HG02759 (cell line): ENCODE results near the gene RNF213.
A peak's percentile ranks its signal among the peaks of the same experiment; 100 is the strongest.
"Not testable (repeated sequence)": the region's sequence is repeated elsewhere in the genome, so short reads cannot be mapped to it uniquely, and the experiment has no call there.

Experiments used
- ATAC-seq: cut with Tn5 transposase; IDR thresholded peaks from one replicate; pipeline ENCODE4 v1.9.1; 2021; ENCODE audit warnings: mild to moderate bottlenecking, moderate library complexity; ENCODE audit not compliant: unreplicated experiment

RNF213 gene

GRCh38 chr17:80248894-80249710 lies 11.6 kb upstream of the RNF213 start:
- no peak for ATAC-seq

GRCh38 chr17:80251966-80252365 lies 8.7 kb upstream of the RNF213 start:
- no peak for ATAC-seq

DNA sequence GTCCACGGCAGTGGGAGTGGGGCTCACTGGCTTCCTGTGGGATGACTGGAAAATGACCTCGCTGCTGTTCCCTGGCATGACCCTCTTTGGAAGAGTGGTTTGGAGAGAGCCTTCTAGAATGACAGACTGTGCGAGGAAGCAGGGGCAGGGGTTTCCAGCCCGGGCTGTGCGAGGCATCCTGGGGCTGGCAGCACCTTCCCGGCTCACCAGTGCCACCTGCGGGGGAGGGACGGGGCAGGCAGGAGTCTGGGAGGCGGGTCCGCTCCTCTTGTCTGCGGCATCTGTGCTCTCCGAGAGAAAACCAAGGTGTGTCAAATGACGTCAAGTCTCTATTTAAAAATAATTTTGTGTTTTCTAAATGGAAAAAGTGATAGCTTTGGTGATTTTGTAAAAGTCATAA lies 7.8 kb upstream of the RNF213 start:
- ATAC-seq: no peak

- no peak for ATAC-seq
Observed at GRCh38 chr17:80253631-80254395, 6.8 kb upstream of the RNF213 start.

DNA sequence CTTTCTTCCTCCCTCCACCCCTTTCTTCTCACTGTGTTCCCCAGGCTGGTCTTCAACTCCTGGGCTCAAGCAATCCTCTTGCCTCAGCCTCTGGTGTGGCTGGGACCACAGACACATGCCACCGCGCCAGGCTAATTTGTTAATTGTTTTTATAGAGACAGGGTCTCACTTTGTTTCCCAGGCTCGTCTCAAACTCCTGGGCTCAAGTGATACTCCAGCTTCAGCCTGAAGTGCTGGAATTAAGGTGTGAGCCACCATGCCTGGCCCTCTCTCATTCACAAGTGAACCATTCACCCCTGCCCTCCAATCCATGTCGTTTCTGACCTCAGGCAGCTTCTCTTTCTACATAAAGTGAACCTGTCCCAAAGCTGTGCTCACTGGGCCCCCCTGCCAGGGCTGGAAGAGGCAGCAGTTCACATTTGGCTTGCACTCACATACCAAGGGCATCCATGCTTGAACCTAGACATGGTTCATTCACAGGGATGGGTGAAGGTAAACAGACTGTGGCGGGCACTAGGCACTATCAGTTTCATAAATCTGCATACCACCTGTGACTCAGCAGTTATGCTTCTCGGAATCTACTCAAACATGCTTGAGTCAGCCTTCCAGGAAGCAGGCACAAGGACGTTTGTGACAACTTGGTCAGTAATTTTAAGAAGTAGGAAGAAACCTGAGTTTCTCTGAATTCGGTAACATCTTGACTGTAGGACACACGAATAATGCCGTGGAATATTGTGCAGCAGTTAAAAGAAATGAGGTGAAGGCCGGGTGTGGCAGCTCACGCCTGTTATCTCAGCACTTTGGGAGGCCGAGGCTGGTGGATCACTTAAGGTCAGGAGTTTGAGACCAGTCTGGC lies 6.0 kb upstream of the RNF213 start:
- peak; percentile 66 for ATAC-seq

- ATAC-seq: no peak
Observed at GRCh38 chr17:80256034-80256350, 4.7 kb upstream of the RNF213 start.

- ATAC-seq: no peak
Observed at GRCh38 chr17:80257716-80258213, 2.9 kb upstream of the RNF213 start.

DNA sequence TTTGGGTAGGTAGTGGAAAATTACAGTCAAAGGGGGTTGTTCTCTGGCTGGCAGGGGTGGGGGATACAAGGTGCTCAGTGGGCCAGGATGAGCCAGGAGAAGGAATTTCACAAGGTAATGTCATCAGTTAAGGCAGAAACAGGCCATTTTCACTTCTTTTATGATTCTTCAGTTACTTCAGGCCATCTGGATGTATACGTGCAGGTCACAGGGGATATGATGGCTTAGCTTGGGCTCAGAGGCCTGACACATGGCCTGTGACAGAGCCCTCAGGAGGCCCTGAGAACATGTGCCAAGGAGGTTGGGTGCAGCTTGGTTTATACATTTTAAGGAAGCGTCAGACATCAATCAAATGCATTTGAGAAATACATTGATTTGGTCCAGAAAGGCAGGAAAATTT lies 2.4 kb upstream of the RNF213 start:
- not testable (repeated sequence) for ATAC-seq

GRCh38 chr17:80259457-80260068 lies 1.1 kb upstream of the RNF213 start:
- no peak for ATAC-seq

DNA sequence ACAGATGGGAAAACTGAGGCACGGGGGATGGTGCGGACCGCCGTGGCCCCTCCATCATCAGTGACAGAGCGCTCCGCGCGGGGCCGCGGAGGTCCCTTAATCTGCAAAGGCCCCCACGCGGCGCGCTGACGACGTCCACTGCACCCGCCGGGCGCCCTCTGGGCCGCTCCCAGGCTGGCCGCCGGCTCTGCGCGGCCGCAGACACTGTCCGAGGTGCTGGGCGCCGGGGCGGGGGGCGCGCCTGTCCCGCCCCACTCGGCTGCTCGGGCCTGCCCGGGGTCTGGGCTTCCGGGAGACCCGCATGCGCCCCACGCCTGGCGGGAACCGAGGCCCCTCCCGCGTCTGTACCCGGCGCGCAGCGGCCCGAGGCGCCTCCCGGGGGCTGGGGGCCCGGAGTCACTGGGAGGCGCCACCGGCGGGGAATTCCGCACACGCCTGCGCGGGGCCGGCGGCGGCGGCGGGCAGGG lies 550 bp upstream of the RNF213 start:
- peak; percentile 43 for ATAC-seq

- ATAC-seq: no peak
Observed at GRCh38 chr17:80261159-80261894, 675 bp downstream of the RNF213 start.

- no peak for ATAC-seq
Observed at GRCh38 chr17:80261895-80262279, 1.2 kb downstream of the RNF213 start.

- no peak for ATAC-seq
Observed at GRCh38 chr17:80262291-80262690, 1.6 kb downstream of the RNF213 start.

- no peak for ATAC-seq
Observed at GRCh38 chr17:80262775-80263244, 2.2 kb downstream of the RNF213 start.

- peak; percentile 39 for ATAC-seq
Observed at GRCh38 chr17:80263253-80264204, 2.9 kb downstream of the RNF213 start.

DNA sequence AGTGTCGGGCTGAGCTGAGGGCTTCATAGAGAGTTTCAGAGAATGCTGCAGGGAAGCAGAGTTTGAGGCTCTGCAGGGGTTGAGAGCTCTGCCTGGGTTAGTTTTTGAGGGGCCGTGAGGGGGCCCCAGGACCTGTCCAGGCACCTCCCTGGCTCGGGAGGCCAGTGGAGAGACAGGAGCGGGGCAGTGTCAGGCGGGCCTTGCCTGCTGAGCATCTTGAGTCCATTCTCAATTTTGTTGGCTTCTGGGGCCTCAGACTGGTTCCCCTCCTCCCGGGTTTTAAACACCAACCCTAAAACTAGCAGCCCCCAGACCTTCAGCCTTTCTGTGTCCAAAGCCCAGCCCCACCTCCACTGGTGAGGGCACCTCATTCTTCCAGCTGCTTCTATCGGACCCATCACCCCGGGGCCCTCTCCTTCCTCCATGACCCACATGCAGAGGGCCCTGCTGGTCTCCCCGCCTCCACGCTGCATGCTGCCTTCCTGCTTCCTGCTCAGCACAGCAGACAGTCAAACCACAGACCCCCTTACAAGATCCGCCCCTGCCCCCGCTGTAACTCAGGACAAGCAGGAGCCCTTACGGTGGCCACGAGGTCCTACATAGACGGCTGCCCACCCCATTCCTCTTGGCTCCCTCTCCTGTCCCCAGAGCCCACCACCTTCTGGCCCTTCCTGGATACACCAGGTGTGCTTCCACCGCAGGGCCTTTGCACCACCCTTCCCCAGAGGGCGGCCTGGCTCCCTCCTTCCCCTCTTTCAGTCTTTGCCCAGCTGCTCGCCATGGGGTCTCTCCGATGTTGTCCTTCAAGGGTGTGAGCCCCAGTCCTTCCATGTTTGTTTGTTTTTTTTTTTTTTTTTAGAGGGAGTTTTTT lies 3.8 kb downstream of the RNF213 start:
- ATAC-seq: no peak

- ATAC-seq: peak; percentile 27
Observed at GRCh38 chr17:80265205-80266068, 4.8 kb downstream of the RNF213 start.
